OCI-LY1 (cell line): ENCODE measurements around the gene CCDC81.

Source experiments
- H2AFZ ChIP-seq: fragments of 200-600 bp; sonication (generic), shearing (Covaris generic); 2 replicates; pipeline ENCODE4 v1.6.0; 2014; ENCODE audit warnings: antibody characterized with exemption, mild to moderate bottlenecking, low read length
- H3F3A ChIP-seq: fragments of 200-600 bp; sonication (generic), shearing (Covaris generic); 2 replicates; pipeline ENCODE4 v1.6.0; 2014; ENCODE audit warnings: mild to moderate bottlenecking, antibody characterized with exemption, low read length, moderate library complexity; ENCODE audit not compliant: insufficient read depth
- H3K27ac ChIP-seq: fragments of 200-600 bp; sonication (generic); 2 replicates; pipeline ENCODE4 v1.5.1; 2014; ENCODE audit warnings: low read length, mixed run types, mild to moderate bottlenecking, low read depth; ENCODE audit not compliant: poor library complexity, severe bottlenecking
- H3K27me3 ChIP-seq: fragments of 200-600 bp; sonication (generic); 2 replicates; pipeline ENCODE4 v1.6.0; 2014; ENCODE audit warnings: antibody characterized with exemption, mild to moderate bottlenecking, low read length, moderate library complexity; ENCODE audit not compliant: insufficient read depth
- H3K36me3 ChIP-seq: fragments of 200-600 bp; sonication (generic); 2 replicates; pipeline ENCODE4 v1.6.1; 2014; ENCODE audit warnings: mild to moderate bottlenecking, antibody characterized with exemption, low read length, moderate library complexity, mixed read lengths; ENCODE audit not compliant: insufficient read depth
- H3K4me1 ChIP-seq: fragments of 200-600 bp; sonication (generic); 2 replicates; pipeline ENCODE4 v1.5.1; 2014; ENCODE audit warnings: mild to moderate bottlenecking, low read length, moderate library complexity; ENCODE audit not compliant: insufficient read depth, severe bottlenecking
- H3K4me2 ChIP-seq: fragments of 200-600 bp; sonication (generic), shearing (Covaris generic); 2 replicates; pipeline ENCODE4 v1.6.1; 2014; ENCODE audit warnings: low read length
- H3K4me3 ChIP-seq: fragments of 200-600 bp; sonication (generic); 2 replicates; pipeline ENCODE4 v1.5.1; 2014; ENCODE audit warnings: low read length, low read depth, mild to moderate bottlenecking, mixed read lengths; ENCODE audit not compliant: poor library complexity, severe bottlenecking
- H3K79me2 ChIP-seq: fragments of 200-600 bp; shearing (Covaris generic); 2 replicates; pipeline ENCODE4 v1.6.1; 2016; ENCODE audit warnings: mixed run types, low read length, mixed read lengths; ENCODE audit not compliant: insufficient read depth
- H3K9ac ChIP-seq: fragments of 200-600 bp; sonication (generic), shearing (Covaris generic); 2 replicates; pipeline ENCODE4 v1.6.1; 2014; ENCODE audit warnings: mild to moderate bottlenecking, low read length, mixed read lengths
- H3K9me2 ChIP-seq: fragments of 200-600 bp; sonication (generic), shearing (Covaris generic); 2 replicates; pipeline ENCODE4 v1.6.1; 2014; ENCODE audit warnings: low read depth, mild to moderate bottlenecking, low read length, mixed read lengths
- H3K9me3 ChIP-seq: fragments of 200-600 bp; shearing (Covaris generic); 2 replicates; pipeline ENCODE4 v1.6.1; 2014; ENCODE audit warnings: low read length, mixed read lengths
- H4K20me1 ChIP-seq: fragments of 200-600 bp; sonication (generic), shearing (Covaris generic); 2 replicates; pipeline ENCODE4 v1.6.0; 2016; ENCODE audit warnings: mild to moderate bottlenecking, low read length; ENCODE audit not compliant: insufficient read depth
- EZH2 ChIP-seq: fragments of 200-600 bp; sonication (generic), shearing (Covaris generic); IDR thresholded peaks from 2 replicates; pipeline ENCODE4 v1.8.0; 2017; ENCODE audit warnings: borderline replicate concordance, mixed run types, mild to moderate bottlenecking, antibody characterized with exemption, low read length, moderate library complexity, mixed read lengths
- TF ChIP-seq, protein P1 (sequence below): fragments of 200-600 bp; sonication (generic), shearing (Covaris generic); IDR thresholded peaks from 2 replicates; pipeline ENCODE4 v1.5.1; 2017; ENCODE audit warnings: mild to moderate bottlenecking, antibody characterized with exemption, low read length, moderate library complexity, mixed read lengths

The CCDC81 gene

DNA sequence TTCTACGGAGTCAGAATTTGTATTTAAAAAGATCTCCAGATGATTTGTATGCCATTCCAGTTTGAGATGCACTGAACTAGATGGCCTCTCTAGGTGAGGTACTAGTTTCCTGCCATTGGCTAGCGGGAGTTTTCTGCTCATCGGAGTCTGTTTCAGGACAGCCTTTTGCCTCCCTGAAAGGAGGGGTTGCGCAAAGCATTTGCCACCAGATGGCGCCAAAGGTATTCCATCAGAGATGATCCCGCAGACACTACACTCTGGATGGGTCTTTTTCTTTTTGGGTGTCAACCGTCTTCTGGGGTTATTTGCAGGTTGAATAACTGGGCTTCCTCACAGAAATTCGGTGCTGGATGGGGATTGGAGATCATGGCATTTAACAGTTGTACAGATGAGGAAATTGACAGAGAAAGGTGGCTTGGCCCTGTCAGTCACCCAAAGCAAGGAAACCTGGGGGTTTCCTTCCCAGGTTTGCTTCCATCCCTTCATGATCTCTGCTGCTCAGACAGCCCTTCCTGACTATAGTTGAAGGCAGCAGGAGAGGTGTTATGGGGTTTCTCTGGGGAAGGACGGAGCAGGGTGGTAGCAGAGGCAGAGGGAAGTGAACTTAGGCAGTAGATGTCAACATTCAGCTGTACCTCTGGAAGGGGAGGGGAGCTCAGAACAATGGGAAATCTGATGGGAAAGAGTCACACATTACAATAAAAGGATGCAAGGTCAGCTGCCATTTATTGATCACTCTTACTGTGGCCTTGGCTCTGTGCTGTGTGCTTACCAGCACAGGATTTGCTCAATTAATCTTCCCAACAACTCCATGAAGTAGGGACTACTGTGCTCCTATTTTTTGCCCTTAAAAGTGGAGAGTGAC is 81.6 kb downstream of the CCDC81 start:
- H3K27me3 ChIP-seq, result no peaks in the 10 kb centered on the region
- H3K9ac ChIP-seq, result no peak overlapping the region
- no peak overlapping the region for H3K4me2 ChIP-seq
- no peaks in the 10 kb centered on the region for H4K20me1 ChIP-seq
- H3K9me2 ChIP-seq, result no peaks in the 10 kb centered on the region
- H3F3A ChIP-seq, result no peaks in the 10 kb centered on the region
- H3K9me3 ChIP-seq, result no peaks in the 10 kb centered on the region
- no peak overlapping the region for H3K4me3 ChIP-seq
- no peaks in the 10 kb centered on the region for H3K79me2 ChIP-seq
- H3K27ac ChIP-seq, result no peak overlapping the region
- no peaks in the 10 kb centered on the region for H3K36me3 ChIP-seq
- TF ChIP-seq, protein P1, sequence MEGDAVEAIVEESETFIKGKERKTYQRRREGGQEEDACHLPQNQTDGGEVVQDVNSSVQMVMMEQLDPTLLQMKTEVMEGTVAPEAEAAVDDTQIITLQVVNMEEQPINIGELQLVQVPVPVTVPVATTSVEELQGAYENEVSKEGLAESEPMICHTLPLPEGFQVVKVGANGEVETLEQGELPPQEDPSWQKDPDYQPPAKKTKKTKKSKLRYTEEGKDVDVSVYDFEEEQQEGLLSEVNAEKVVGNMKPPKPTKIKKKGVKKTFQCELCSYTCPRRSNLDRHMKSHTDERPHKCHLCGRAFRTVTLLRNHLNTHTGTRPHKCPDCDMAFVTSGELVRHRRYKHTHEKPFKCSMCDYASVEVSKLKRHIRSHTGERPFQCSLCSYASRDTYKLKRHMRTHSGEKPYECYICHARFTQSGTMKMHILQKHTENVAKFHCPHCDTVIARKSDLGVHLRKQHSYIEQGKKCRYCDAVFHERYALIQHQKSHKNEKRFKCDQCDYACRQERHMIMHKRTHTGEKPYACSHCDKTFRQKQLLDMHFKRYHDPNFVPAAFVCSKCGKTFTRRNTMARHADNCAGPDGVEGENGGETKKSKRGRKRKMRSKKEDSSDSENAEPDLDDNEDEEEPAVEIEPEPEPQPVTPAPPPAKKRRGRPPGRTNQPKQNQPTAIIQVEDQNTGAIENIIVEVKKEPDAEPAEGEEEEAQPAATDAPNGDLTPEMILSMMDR, result peak; percentile 97
- no peak for TF ChIP-seq EZH2
- H2AFZ ChIP-seq, result no peak overlapping the region
- H3K4me1 ChIP-seq, result no peaks in the 10 kb centered on the region

DNA sequence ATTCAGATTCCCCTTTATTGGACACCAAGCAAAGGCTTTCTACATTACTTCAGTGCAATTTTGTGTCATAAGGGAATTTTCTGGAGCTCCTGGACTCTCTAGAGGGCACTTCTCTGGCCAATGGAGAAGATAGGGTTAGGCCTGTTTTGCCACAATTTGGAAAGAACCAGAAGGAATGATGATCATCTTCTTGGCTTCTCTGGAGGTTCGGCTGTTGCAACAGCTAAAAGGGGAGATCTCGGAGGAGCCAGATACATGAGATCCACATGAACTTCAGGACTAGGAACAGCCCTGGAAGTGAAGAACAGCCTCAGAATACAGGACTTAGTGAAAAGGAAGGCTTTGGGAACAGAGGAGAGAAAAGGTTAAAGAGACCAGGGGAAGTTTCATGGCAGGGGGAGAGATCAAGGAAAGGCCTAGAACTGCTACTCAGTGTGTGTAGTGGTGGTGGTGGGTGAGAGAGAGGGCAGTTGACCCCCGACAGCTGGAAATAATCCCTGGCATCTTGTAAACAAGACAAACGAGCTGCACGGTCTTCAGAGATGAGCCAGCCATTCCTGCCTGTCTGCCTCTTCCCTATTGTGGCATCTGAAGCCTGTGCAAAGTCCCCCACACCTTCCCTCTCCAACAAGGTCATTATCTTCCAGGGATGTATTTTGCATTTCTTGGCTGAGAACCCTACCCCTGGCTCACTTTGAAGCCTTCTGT is 83.8 kb downstream of the CCDC81 start:
- Histone ChIP-seq H3K9me2 (no peaks in the 10 kb centered on the region), H3K4me2 (no peak overlapping the region), H3K4me3 (no peak overlapping the region), H3K9ac (no peak overlapping the region), H2AFZ (no peak overlapping the region), H3F3A (no peaks in the 10 kb centered on the region), H4K20me1 (no peaks in the 10 kb centered on the region), H3K36me3 (no peaks in the 10 kb centered on the region), H3K4me1 (no peaks in the 10 kb centered on the region), H3K9me3 (no peaks in the 10 kb centered on the region), H3K27me3 (no peaks in the 10 kb centered on the region), H3K27ac (no peak overlapping the region), H3K79me2 (no peaks in the 10 kb centered on the region)
- TF ChIP-seq, protein P1, result no peak
- TF ChIP-seq EZH2, result no peak

DNA sequence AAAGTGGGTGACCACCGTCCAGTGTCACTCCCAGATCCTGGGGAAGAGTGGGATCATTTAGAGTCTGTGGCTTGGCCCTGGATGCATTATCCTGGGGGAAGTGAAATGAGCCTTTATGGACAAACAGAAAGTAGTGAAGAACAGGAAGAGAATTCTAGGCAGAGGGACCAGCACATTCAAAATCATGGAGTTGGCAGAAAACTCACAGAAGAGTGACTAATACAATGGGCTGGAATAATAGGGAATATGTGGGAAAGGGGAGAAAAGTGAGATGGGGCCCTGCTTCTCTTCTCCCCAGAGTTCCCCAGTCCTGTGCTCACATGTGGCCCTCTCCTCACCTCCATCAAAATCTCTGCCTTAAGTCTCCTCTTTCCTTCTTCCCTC is 84.3 kb downstream of the CCDC81 start:
- no peaks in the 10 kb centered on the region for H4K20me1 ChIP-seq
- H3K9me2 ChIP-seq, result no peaks in the 10 kb centered on the region
- no peaks in the 10 kb centered on the region for H3K9me3 ChIP-seq
- no peak overlapping the region for H3K4me3 ChIP-seq
- H3K9ac ChIP-seq, result no peak overlapping the region
- no peaks in the 10 kb centered on the region for H3F3A ChIP-seq
- no peaks in the 10 kb centered on the region for H3K36me3 ChIP-seq
- no peaks in the 10 kb centered on the region for H3K27me3 ChIP-seq
- no peaks in the 10 kb centered on the region for H3K79me2 ChIP-seq
- TF ChIP-seq EZH2, result no peak
- TF ChIP-seq, protein P1, result no peak
- H3K4me2 ChIP-seq, result no peak overlapping the region
- H3K27ac ChIP-seq, result no peak overlapping the region
- no peak overlapping the region for H2AFZ ChIP-seq
- no peaks in the 10 kb centered on the region for H3K4me1 ChIP-seq
